Neutrophil (primary cell): ENCODE measurements around the gene GBA3.

ENCODE experiments used
- H3K27ac ChIP-seq: fragments of 200-600 bp; sonication (generic); 2 replicates; pipeline ENCODE4 v1.5.1; 2016; ENCODE audit warnings: mild to moderate bottlenecking, moderate library complexity
- H3K27me3 ChIP-seq: fragments of 200-600 bp; sonication (generic); 2 replicates; pipeline ENCODE4 v1.6.0; 2016; ENCODE audit warnings: mild to moderate bottlenecking
- H3K36me3 ChIP-seq: fragments of 200-600 bp; sonication (generic); 2 replicates; pipeline ENCODE4 v1.5.1; 2017
- H3K4me1 ChIP-seq, 2 experiments: fragments of 200-600 bp in 1 of 2; sonication (generic) in 1 of 2; 1 replicate in 1 of 2; 2 replicates in 1 of 2; pipeline versions ENCODE4 v1.5.1 to v1.6.1; 2013 to 2016; ENCODE audit warnings: low read depth in 1 of 2, low read length in 1 of 2, mild to moderate bottlenecking in 1 of 2, moderate library complexity in 1 of 2; ENCODE audit not compliant: control insufficient read depth in 1 of 2, insufficient read depth in 1 of 2
- H3K4me3 ChIP-seq, 2 experiments: fragments of 200-600 bp in 1 of 2; sonication (generic) in 1 of 2; 1 replicate in 1 of 2; 2 replicates in 1 of 2; pipeline ENCODE4 v1.5.1; 2013 to 2016; ENCODE audit warnings: low read depth in 1 of 2, low read length in 1 of 2, mild to moderate bottlenecking in 1 of 2, moderate library complexity in 1 of 2
- H3K9me3 ChIP-seq: fragments of 200-600 bp; sonication (generic); 2 replicates; pipeline ENCODE4 v1.5.1; 2016
- TF ChIP-seq, protein P1 (sequence below): fragments of 200-600 bp; sonication (generic); IDR thresholded peaks from 2 replicates; pipeline ENCODE4 v1.5.1; 2016; ENCODE audit warnings: antibody characterized with exemption

Gene GBA3

GRCh38 chr4:22842360-22843018 is 149.8 kb downstream of the GBA3 start:
- no peak overlapping the region for H3K27ac ChIP-seq
- no peaks in the 10 kb centered on the region for H3K36me3 ChIP-seq
- TF ChIP-seq, protein P1, sequence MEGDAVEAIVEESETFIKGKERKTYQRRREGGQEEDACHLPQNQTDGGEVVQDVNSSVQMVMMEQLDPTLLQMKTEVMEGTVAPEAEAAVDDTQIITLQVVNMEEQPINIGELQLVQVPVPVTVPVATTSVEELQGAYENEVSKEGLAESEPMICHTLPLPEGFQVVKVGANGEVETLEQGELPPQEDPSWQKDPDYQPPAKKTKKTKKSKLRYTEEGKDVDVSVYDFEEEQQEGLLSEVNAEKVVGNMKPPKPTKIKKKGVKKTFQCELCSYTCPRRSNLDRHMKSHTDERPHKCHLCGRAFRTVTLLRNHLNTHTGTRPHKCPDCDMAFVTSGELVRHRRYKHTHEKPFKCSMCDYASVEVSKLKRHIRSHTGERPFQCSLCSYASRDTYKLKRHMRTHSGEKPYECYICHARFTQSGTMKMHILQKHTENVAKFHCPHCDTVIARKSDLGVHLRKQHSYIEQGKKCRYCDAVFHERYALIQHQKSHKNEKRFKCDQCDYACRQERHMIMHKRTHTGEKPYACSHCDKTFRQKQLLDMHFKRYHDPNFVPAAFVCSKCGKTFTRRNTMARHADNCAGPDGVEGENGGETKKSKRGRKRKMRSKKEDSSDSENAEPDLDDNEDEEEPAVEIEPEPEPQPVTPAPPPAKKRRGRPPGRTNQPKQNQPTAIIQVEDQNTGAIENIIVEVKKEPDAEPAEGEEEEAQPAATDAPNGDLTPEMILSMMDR, result no peak
- no peaks in the 10 kb centered on the region for H3K4me1 ChIP-seq
- no peaks in the 10 kb centered on the region for H3K27me3 ChIP-seq
- no peaks in the 10 kb centered on the region for H3K9me3 ChIP-seq
- no peak overlapping the region for H3K4me3 ChIP-seq

DNA sequence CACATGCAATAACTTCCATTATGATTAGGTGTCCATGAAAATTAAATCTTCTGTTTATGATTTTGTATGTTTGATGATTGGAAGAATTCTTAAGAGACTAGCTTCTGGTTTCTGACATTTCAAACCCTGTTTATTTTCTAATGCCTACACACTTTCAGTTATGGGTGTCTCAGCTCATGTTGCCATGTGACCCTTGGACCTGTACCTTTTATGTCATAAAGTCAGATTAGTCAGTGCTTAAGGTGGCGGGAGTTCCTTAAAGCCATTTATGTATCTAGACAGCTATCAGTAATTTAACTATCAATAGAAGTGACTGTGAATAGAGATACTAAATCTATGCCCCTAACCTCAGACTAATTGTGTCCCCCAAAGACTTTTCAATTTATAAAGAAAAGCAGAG is 155.6 kb downstream of the GBA3 start:
- no peak overlapping the region for H3K27ac ChIP-seq
- no peaks in the 10 kb centered on the region for H3K36me3 ChIP-seq
- H3K27me3 ChIP-seq, result no peaks in the 10 kb centered on the region
- TF ChIP-seq, protein P1, result no peak
- no peaks in the 10 kb centered on the region for H3K9me3 ChIP-seq
- H3K4me1 ChIP-seq, result no peaks in the 10 kb centered on the region
- no peak overlapping the region for H3K4me3 ChIP-seq

- Histone ChIP-seq H3K27me3 (no peaks in the 10 kb centered on the region), H3K27ac (no peak overlapping the region), H3K4me3 (no peak overlapping the region), H3K36me3 (no peaks in the 10 kb centered on the region), H3K4me1 (no peaks in the 10 kb centered on the region), H3K9me3 (no peaks in the 10 kb centered on the region)
- TF ChIP-seq, protein P1, result no peak
Measured at GRCh38 chr4:22850055-22850454, 157.3 kb downstream of the GBA3 start.

DNA sequence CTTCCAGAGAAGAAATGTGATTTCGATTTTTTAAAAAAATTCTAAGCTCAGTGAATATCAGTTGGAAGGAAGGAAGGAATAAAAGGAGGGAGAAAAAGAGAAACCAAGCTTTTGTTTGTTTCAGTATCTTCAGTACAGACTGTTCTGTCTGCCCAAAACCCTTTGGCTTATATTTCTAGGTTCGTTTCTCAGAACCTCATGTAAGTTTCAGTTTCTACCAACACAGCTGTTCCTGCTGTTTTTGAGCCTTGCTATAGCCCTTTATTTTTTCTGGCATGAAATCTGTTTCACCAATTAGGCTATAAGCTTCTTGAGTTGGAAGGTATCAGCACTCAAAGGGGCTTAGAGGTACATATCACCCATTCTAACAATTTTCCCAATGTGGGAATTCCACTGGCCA is 157.9 kb downstream of the GBA3 start:
- Histone ChIP-seq H3K4me3 (no peak overlapping the region), H3K9me3 (no peaks in the 10 kb centered on the region), H3K36me3 (no peaks in the 10 kb centered on the region), H3K4me1 (no peaks in the 10 kb centered on the region), H3K27me3 (no peaks in the 10 kb centered on the region), H3K27ac (no peak overlapping the region)
- TF ChIP-seq, protein P1, result no peak

GRCh38 chr4:22857411-22857810 is 164.7 kb downstream of the GBA3 start:
- Histone ChIP-seq H3K9me3 (no peaks in the 10 kb centered on the region), H3K27ac (no peak overlapping the region), H3K36me3 (no peaks in the 10 kb centered on the region), H3K4me1 (no peaks in the 10 kb centered on the region), H3K4me3 (no peak overlapping the region), H3K27me3 (no peaks in the 10 kb centered on the region)
- TF ChIP-seq, protein P1, result no peak

GRCh38 chr4:22859318-22859717 is 166.6 kb downstream of the GBA3 start:
- Histone ChIP-seq H3K27me3 (no peaks in the 10 kb centered on the region), H3K27ac (no peak overlapping the region), H3K4me1 (no peaks in the 10 kb centered on the region), H3K9me3 (no peaks in the 10 kb centered on the region), H3K36me3 (no peaks in the 10 kb centered on the region), H3K4me3 (no peak overlapping the region)
- TF ChIP-seq, protein P1, result no peak
